22Rv1 (cell line): Measurements from ENCODE around the gene PRDM11.

Experiments used
- ZFX ChIP-seq: fragments of 450-650 bp; IDR thresholded peaks from 2 replicates; pipeline ENCODE4 v1.6.1; 2017; ENCODE audit warnings: antibody characterized with exemption, borderline replicate concordance
- TF ChIP-seq, protein P1 (sequence below): fragments of 450-650 bp; IDR thresholded peaks from 2 replicates; pipeline ENCODE4 v1.5.1; 2017; ENCODE audit warnings: mild to moderate bottlenecking

DNA sequence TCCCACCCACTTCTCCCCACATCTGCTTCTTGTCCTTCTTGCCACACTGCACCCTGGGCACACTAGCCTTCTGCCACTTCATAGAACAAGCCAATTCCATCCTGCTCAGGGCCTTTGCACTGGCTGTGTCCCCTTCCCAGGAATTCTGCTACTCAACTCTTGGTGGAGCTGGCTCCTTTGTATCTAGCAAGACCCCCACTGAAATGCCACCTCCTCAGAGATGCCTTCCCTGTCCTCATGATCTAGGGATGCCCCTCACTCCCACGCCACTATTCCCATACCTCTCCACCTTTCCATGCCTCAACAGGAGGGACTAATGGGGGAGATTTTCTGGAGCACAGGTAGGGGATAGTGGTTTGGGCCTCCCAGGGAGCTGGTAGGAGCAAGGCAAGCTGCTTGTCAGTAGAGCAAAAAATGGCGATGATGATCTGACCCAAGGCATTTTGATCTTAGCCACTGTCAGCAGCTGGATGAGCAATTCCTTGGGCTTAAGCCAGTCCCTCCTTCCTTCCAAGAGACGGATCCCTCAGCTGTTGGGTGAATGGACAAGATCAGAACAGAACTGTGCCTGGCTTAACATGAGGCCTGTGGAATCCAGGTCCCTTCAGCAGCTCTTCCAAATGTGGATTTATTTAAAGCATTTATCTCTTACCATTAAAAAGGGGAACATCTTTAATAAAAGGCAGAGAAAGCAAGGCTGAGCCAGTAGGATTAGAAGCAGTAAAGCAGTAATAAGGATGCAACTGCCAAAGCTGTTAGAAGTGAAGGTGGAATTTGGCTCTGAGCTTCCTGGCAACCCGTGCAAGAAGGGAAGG, 4.0 kb upstream of the PRDM11 start:
- TF ChIP-seq, protein P1, sequence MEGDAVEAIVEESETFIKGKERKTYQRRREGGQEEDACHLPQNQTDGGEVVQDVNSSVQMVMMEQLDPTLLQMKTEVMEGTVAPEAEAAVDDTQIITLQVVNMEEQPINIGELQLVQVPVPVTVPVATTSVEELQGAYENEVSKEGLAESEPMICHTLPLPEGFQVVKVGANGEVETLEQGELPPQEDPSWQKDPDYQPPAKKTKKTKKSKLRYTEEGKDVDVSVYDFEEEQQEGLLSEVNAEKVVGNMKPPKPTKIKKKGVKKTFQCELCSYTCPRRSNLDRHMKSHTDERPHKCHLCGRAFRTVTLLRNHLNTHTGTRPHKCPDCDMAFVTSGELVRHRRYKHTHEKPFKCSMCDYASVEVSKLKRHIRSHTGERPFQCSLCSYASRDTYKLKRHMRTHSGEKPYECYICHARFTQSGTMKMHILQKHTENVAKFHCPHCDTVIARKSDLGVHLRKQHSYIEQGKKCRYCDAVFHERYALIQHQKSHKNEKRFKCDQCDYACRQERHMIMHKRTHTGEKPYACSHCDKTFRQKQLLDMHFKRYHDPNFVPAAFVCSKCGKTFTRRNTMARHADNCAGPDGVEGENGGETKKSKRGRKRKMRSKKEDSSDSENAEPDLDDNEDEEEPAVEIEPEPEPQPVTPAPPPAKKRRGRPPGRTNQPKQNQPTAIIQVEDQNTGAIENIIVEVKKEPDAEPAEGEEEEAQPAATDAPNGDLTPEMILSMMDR: no peak
- TF ChIP-seq ZFX: no peak
